AG04450 (cell line): ENCODE data around the gene RFX1. TPM values are rescaled to one million over a fixed set of nuclear protein-coding genes. Genes with fewer than 3 reads are reported as not detected.
"Not testable (repeated sequence)": the region's sequence is repeated elsewhere in the genome, so short reads cannot be mapped to it uniquely, and the experiment has no call there.

ENCODE experiments used
- CTCF ChIA-PET: fragments of 300-600, 350-600 bp; formaldehyde crosslinking; extraction: SDS; loops from one replicate; lab custom pipeline; 2022; ENCODE audit warnings: antibody characterized with exemption, inconsistent platforms; lab: Charles Lee
- POLR2A ChIA-PET: fragments of 350-600 bp; formaldehyde crosslinking; extraction: SDS; loops from one replicate; lab custom pipeline; 2021; ENCODE audit warnings: antibody characterized with exemption, inconsistent platforms; lab: Yijun Ruan, JAX
- DNase-seq: peaks from one replicate; pipeline ENCODE4 v3.0.0-alpha.2; 2011; ENCODE audit warnings: low read depth, low spot score
- H3K27ac ChIP-seq: one replicate; pipeline ENCODE4 v1.5.1; 2012; ENCODE audit warnings: low read depth, low read length, control low read depth
- H3K27me3 ChIP-seq: one replicate; pipeline ENCODE4 v1.6.0; 2012; ENCODE audit warnings: low read length; ENCODE audit not compliant: control insufficient read depth, insufficient read depth
- H3K4me3 ChIP-seq: 2 replicates; pipeline ENCODE4 v1.5.1; 2011; ENCODE audit warnings: mild to moderate bottlenecking, low read depth, low read length, control low read depth
- H3K9me3 ChIP-seq: 2 replicates; pipeline ENCODE4 v1.5.1; 2012; ENCODE audit warnings: low read length; ENCODE audit not compliant: control insufficient read depth, insufficient read depth
- polyA plus RNA-seq: library from polyadenylated mRNA; depleted of rRNA; stranded (reverse); fragments of >200 nt; gene quantifications from 2 replicates; pipeline ENCODE4 v1.2.3, GENCODE V29; 2011
- TF ChIP-seq, protein P1 (sequence below): IDR thresholded peaks from 2 replicates; pipeline ENCODE4 v1.5.1; 2011; ENCODE audit warnings: low read depth, low read length, control low read depth, inconsistent platforms

Gene RFX1
- polyA plus RNA-seq, 1 experiment = 0.38 TPM

DNA sequence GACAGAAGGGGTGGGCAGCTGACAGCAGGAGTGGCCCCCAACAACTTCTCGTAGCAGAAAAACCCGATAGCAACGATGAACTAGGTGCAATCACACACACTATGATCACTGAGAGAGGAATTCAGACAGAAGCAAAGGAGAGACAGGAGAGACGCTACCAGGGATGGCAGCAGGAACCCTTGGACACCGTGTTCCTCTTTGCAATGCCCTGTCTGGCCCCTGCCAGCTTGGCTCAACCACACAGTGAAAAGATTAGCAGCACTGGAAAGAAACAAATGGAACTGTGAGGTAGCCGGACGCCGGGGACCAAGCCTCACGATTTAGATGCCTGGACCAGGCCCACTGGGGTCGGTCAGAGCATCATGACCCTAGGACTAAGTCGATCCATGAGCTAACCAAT, 30.2 kb downstream of the RFX1 start:
- POLR2A ChIA-PET = no interaction called here

DNA sequence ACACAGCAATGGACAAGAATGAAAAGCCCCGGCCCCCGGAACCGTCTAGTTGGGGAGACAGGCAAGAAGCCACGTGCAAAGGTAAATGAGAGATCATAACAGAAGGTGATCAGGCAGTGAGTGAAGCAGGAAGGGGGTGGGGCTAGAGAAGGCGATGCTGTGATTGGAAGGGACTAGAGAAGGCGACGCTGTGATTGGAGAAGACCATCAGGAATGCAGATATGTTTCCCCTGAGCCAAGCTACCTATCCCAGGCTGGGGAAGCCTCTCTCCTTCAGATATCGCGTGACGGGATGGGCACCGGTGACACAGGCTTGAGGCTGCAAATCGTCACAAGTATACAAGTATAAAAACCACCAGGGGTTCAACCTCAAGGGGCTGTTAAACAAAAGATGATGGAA, 32.0 kb downstream of the RFX1 start:
- Histone ChIP-seq H3K9me3 (no peaks in the 10 kb centered on the region), H3K4me3 (no peak overlapping the region), H3K27ac (no peak overlapping the region), H3K27me3 (no peaks in the 10 kb centered on the region)
- DNase-seq = no peak
- POLR2A ChIA-PET = interaction anchor here (0.7 kb wide), 1 partner anchor 14 kb away, joined by 8 read pairs; no protein-coding TSS in a partner anchor
- TF ChIP-seq, protein P1, sequence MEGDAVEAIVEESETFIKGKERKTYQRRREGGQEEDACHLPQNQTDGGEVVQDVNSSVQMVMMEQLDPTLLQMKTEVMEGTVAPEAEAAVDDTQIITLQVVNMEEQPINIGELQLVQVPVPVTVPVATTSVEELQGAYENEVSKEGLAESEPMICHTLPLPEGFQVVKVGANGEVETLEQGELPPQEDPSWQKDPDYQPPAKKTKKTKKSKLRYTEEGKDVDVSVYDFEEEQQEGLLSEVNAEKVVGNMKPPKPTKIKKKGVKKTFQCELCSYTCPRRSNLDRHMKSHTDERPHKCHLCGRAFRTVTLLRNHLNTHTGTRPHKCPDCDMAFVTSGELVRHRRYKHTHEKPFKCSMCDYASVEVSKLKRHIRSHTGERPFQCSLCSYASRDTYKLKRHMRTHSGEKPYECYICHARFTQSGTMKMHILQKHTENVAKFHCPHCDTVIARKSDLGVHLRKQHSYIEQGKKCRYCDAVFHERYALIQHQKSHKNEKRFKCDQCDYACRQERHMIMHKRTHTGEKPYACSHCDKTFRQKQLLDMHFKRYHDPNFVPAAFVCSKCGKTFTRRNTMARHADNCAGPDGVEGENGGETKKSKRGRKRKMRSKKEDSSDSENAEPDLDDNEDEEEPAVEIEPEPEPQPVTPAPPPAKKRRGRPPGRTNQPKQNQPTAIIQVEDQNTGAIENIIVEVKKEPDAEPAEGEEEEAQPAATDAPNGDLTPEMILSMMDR = no peak
- CTCF ChIA-PET = no interaction called here

More for the DNA sequence above, 30.2 kb downstream of the RFX1 start:
- TF ChIP-seq, protein P1 = no peak
- H3K27me3 ChIP-seq = no peaks in the 10 kb centered on the region
- no peaks in the 10 kb centered on the region for H3K9me3 ChIP-seq
- no peak for DNase-seq
- CTCF ChIA-PET = no interaction called here
- no peak overlapping the region for H3K27ac ChIP-seq
- no peak overlapping the region for H3K4me3 ChIP-seq

DNA sequence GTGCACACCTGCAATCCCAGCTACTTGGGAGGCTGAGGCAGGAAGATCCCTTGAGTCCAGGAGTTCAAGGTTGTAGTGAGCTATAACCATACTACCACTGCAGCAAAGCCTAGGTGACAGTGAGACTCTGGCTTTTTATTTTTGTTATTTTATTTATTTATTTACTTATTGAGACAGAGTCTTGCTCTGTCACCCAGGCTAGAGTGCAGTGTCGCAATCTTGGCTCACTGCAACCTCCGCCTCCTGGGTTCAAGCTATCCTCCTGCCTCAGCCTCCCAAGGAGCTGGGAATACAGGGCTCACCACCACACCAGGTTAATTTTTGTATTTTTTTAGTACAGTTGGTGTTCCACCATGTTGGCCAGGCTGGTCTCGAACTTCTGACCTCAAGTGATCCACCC, 32.6 kb downstream of the RFX1 start:
- H3K27me3 ChIP-seq, H3K4me3 ChIP-seq, POLR2A ChIA-PET, H3K27ac ChIP-seq, DNase-seq, H3K9me3 ChIP-seq, CTCF ChIA-PET: not testable (repeated sequence)

DNA sequence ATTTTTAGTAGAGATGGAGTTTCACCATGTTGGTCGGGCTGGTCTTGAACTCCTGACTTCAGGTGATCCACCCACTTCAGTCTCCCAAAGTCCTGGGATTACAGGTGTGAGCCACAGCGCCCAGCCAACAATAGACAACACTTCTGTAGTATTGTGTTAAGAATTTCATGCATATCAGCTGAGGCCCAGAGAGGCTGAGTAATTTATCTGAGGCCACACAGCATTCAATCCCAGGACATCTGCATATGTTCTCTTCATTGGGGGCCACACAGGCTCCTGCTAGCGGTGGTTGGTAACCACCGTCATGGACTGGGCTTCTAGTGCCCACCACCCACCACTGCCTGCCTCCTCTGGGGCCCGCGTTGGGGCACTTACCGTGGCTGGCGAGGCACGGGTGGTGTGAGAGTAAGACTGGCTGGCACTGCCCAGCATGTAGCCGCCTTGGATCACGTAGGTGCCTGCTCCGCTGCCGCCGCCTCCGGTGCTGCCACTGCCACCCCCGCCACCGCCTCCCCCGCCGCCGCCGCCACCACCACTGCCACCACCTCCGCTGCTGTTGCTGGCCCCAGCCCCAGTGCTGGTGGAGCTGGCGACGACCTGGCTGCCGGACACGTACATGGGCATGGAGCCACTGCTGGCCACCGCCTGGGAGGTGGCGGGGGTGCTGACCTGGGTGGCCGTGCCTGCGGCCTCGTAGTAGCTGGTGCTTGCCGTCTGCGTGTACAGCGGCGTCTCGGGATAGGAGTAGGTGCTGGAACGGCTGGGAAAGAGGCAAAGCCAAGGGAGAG, 33.6 kb downstream of the RFX1 start:
- TF ChIP-seq, protein P1 = no peak
- no peak overlapping the region for H3K27ac ChIP-seq
- ChIA-PET POLR2A (no interaction called here), CTCF (no interaction called here)
- H3K4me3 ChIP-seq = no peak overlapping the region
- H3K9me3 ChIP-seq = no peaks in the 10 kb centered on the region; the same call in 1 of the 2 replicates
- no peak for DNase-seq
- H3K27me3 ChIP-seq = no peaks in the 10 kb centered on the region

DNA sequence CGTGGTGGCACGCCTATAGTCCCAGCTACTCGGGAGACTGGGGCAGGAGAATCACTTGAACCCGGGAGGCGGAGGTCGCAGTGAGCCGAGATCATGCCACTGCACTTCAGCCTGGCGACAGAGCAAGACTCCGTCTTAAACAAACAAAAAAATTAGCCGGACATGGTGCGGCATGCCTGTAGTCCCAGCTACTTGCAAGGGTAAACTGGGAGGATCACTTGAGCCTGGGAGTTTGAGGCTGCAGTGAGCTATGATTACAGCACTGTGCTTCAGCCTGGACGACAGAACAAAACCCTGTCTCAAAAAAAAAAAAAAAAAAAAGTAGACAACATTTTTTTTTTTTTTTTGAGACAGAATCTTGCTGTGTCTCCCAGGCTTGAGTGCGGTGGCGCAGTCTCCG, 34.3 kb downstream of the RFX1 start:
- H3K9me3 ChIP-seq, DNase-seq, CTCF ChIA-PET, POLR2A ChIA-PET, H3K27me3 ChIP-seq, H3K4me3 ChIP-seq, H3K27ac ChIP-seq: not testable (repeated sequence)

DNA sequence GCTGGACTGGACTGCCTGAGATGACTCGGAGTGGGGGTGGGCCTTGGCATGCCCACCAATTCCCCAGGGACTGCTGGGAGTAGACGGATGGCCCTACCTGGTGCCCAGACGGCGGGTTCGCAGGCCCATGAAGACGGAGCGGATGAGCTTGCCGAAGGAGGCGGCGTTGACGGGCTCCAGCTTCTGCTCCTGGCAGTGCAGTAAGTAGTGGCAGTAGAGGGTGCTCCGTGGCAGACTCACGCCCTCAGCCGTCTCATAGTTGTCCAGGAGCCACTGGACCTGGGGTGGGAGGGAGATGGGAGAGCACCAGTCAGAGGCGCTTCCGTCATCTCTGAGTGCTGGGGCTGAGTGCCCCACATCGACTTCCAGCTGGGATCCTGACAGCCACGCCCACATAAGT, 36.2 kb downstream of the RFX1 start:
- TF ChIP-seq, protein P1 = no peak
- Histone ChIP-seq H3K4me3 (no peak overlapping the region), H3K27ac (no peak overlapping the region), H3K9me3 (no peaks in the 10 kb centered on the region; the same call in 1 of the 2 replicates), H3K27me3 (no peaks in the 10 kb centered on the region)
- ChIA-PET CTCF (no interaction called here), POLR2A (no interaction called here)
- no peak for DNase-seq
